ENCODE measurements around the gene MAN2A2.

The MAN2A2 gene

DNA sequence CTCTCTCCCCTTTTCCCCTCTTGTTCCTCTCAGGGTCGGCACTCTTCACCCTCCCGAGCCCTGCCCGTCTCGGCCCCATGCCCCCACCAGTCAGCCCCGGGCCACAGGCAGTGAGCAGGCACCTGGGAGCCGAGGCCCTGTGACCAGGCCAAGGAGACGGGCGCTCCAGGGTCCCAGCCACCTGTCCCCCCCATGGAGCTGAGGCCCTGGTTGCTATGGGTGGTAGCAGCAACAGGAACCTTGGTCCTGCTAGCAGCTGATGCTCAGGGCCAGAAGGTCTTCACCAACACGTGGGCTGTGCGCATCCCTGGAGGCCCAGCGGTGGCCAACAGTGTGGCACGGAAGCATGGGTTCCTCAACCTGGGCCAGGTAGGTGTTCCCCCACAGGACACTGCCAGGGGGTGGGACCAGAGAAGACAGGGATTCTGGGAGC lies 27.5 kb upstream of the MAN2A2 start:
- H3K4me3 ChIP-seq (ENCODE audit: control insufficient read depth, low read depth, low read length), result no peak overlapping the region
- TF ChIP-seq, protein P1, sequence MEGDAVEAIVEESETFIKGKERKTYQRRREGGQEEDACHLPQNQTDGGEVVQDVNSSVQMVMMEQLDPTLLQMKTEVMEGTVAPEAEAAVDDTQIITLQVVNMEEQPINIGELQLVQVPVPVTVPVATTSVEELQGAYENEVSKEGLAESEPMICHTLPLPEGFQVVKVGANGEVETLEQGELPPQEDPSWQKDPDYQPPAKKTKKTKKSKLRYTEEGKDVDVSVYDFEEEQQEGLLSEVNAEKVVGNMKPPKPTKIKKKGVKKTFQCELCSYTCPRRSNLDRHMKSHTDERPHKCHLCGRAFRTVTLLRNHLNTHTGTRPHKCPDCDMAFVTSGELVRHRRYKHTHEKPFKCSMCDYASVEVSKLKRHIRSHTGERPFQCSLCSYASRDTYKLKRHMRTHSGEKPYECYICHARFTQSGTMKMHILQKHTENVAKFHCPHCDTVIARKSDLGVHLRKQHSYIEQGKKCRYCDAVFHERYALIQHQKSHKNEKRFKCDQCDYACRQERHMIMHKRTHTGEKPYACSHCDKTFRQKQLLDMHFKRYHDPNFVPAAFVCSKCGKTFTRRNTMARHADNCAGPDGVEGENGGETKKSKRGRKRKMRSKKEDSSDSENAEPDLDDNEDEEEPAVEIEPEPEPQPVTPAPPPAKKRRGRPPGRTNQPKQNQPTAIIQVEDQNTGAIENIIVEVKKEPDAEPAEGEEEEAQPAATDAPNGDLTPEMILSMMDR (conservative IDR thresholded peaks at IDR 0.05; ENCODE audit: control insufficient read depth, insufficient read depth, low read depth, low read length), result no peak
- DNase-seq (ENCODE audit: low read depth), result no peak

DNA sequence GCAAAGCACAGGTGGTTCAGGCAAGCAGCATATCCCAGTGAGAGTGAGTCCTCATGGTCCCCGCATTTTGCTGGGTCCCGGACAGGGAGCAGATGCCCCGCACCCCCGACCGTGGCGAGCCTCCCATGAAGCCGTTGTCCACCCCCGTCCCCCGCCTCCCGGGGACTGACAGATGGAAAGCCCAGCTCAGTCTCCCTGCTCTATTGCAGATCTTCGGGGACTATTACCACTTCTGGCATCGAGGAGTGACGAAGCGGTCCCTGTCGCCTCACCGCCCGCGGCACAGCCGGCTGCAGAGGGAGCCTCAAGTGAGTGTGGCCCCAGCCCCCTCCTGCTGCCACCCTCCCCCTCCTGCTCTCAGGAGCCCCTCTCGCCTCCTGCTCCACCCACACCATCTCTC lies 27.1 kb upstream of the MAN2A2 start:
- no peak overlapping the region for H3K4me3 ChIP-seq (ENCODE audit: control insufficient read depth, low read depth, low read length)
- no peak for DNase-seq (ENCODE audit: low read depth)
- TF ChIP-seq, protein P1 (conservative IDR thresholded peaks at IDR 0.05; ENCODE audit: control insufficient read depth, insufficient read depth, low read depth, low read length), result no peak

DNA sequence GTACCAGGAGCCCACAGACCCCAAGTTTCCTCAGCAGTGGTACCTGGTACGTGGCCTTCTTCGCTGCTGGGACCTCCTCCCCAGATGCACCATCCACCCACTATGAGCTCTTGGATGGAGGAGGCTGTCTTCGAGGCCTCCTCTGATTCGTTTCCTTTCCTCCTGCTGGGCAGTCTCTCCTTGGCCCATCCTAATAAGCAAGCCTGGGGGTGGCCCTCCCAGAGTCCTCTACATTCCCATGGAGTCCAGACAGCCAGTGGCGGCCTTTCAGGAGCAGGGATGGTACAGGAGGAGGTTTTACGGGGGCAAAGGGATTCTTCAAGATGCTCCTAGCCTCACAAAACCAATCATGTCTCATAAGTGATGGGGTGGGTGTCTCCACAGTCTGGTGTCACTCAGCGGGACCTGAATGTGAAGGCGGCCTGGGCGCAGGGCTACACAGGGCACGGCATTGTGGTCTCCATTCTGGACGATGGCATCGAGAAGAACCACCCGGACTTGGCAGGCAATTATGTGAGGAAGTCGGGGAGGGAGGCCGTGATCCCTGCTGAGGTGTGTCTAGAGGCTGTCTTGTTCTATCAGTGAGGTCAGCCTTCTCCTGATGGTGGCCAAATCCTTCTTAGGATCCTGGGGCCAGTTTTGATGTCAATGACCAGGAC lies 26.5 kb upstream of the MAN2A2 start:
- no peak overlapping the region for H3K4me3 ChIP-seq (ENCODE audit: control insufficient read depth, low read depth, low read length)
- DNase-seq (ENCODE audit: low read depth), result no peak
- TF ChIP-seq, protein P1 (conservative IDR thresholded peaks at IDR 0.05; ENCODE audit: control insufficient read depth, insufficient read depth, low read depth, low read length), result no peak

DNA sequence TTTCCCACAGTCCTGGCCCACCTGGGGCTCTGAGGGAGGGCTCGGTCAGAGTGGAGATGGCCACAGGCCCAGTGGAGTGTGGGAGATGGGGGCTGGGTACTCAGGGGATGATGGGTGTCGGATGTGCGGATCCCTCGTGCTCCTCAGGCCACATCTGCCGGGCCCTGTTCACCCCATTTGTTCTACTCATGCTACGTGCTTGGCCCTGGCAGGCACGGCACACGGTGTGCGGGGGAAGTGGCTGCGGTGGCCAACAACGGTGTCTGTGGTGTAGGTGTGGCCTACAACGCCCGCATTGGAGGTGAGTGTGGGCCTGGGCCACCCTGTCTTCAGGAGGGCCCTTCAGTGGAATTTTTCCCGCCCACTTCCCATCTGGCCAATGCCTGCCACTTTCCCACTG lies 25.8 kb upstream of the MAN2A2 start:
- no peak overlapping the region for H3K4me3 ChIP-seq (ENCODE audit: control insufficient read depth, low read depth, low read length)
- no peak for DNase-seq (ENCODE audit: low read depth)
- TF ChIP-seq, protein P1 (conservative IDR thresholded peaks at IDR 0.05; ENCODE audit: control insufficient read depth, insufficient read depth, low read depth, low read length), result no peak

DNA sequence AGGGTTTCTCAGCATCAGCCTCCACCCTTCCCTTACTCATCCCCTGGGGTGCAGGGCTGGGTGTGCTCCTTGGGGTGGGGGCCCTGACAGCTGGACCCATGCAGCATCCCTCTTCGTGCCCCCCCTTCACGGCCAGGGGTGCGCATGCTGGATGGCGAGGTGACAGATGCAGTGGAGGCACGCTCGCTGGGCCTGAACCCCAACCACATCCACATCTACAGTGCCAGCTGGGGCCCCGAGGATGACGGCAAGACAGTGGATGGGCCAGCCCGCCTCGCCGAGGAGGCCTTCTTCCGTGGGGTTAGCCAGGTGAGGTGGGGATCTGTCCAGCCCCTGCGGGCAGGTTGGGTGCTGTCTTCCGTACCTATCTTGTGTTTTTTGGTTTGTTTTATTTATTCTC lies 25.1 kb upstream of the MAN2A2 start:
- DNase-seq (ENCODE audit: low read depth), result no peak
- TF ChIP-seq, protein P1 (conservative IDR thresholded peaks at IDR 0.05; ENCODE audit: control insufficient read depth, insufficient read depth, low read depth, low read length), result no peak
- no peak overlapping the region for H3K4me3 ChIP-seq (ENCODE audit: control insufficient read depth, low read depth, low read length)

DNA sequence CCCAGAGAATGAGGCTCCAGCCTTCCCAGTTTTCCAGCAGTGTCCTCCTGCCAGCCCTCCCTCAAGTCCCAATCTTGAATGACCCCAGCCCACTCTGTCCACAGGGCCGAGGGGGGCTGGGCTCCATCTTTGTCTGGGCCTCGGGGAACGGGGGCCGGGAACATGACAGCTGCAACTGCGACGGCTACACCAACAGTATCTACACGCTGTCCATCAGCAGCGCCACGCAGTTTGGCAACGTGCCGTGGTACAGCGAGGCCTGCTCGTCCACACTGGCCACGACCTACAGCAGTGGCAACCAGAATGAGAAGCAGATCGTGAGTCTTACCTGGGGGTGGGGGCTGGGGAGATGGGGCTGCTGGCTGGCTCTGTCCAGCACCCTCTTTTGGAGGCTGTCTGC lies 24.4 kb upstream of the MAN2A2 start:
- H3K4me3 ChIP-seq (ENCODE audit: control insufficient read depth, low read depth, low read length), result no peak overlapping the region
- DNase-seq (ENCODE audit: low read depth), result no peak
- TF ChIP-seq, protein P1 (conservative IDR thresholded peaks at IDR 0.05; ENCODE audit: control insufficient read depth, insufficient read depth, low read depth, low read length), result no peak

All from fibroblast of mammary gland (primary cell).